Mammary epithelial cell (primary cell): ENCODE data around the gene KRT35.

ENCODE experiments used
- EZH2 ChIP-seq: IDR thresholded peaks from 2 replicates; pipeline ENCODE4 v1.6.1; 2012; ENCODE audit warnings: low read length, inconsistent platforms, borderline replicate concordance
- TF ChIP-seq, protein P1 (sequence below), 2 donors: IDR thresholded peaks in 1 of 2; conservative IDR thresholded peaks in 1 of 2; 2 replicates each; pipeline ENCODE4 v1.5.1; 2011 to 2012; ENCODE audit warnings: inconsistent platforms in 2 of 2, low read length in 2 of 2, mild to moderate bottlenecking in 2 of 2, control low read depth in 1 of 2, low read depth in 1 of 2; ENCODE audit not compliant: insufficient read depth in 1 of 2; ENCODE audit errors: extremely low read depth in 1 of 2

DNA sequence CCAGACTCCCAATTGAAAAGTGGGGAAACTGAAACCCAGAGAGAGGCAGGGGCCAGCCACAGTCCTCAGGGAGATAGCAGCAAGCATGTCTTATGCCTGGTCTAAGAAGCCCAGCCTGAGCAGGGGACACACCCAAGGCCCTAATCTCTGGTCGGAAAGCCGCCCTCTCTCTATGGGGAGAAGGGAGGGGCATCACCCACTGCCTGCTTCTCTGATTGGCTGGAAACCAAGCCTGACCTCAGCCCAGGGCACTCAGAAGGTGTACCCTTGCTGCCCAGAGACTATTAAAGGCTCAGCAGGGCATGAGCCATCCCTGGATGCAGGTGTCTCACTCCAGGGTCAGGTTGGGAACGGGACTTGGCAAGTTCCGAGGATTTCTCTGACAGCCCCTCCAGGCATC is 30.2 kb upstream of the KRT35 start:
- TF ChIP-seq, protein P1, sequence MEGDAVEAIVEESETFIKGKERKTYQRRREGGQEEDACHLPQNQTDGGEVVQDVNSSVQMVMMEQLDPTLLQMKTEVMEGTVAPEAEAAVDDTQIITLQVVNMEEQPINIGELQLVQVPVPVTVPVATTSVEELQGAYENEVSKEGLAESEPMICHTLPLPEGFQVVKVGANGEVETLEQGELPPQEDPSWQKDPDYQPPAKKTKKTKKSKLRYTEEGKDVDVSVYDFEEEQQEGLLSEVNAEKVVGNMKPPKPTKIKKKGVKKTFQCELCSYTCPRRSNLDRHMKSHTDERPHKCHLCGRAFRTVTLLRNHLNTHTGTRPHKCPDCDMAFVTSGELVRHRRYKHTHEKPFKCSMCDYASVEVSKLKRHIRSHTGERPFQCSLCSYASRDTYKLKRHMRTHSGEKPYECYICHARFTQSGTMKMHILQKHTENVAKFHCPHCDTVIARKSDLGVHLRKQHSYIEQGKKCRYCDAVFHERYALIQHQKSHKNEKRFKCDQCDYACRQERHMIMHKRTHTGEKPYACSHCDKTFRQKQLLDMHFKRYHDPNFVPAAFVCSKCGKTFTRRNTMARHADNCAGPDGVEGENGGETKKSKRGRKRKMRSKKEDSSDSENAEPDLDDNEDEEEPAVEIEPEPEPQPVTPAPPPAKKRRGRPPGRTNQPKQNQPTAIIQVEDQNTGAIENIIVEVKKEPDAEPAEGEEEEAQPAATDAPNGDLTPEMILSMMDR (conservative IDR thresholded peaks at IDR 0.05 in 1 of 2, IDR thresholded peaks at IDR 0.05 in 1 of 2; ENCODE audit: extremely low read depth in 1 of 2, insufficient read depth in 1 of 2, low read depth in 1 of 2, low read length in 2 of 2), result no peak
- no peak for TF ChIP-seq EZH2
